Keratinocyte (primary cell): ENCODE data around the gene EIF3F. TPM values are rescaled to one million over a fixed set of nuclear protein-coding genes. Genes with fewer than 3 reads are reported as not detected.

ENCODE experiments used
- DNase-seq: peaks from one replicate; pipeline ENCODE4 v3.0.0-alpha.2; 2011; ENCODE audit warnings: low read depth, missing footprints, low spot score
- FAIRE-seq: peaks from 2 replicates; lab custom pipeline; 2011; peaks lifted over from hg19 to GRCh38; lab: Jason Lieb, UNC
- H2AFZ ChIP-seq: 2 replicates; pipeline ENCODE4 v1.6.0; 2012; ENCODE audit warnings: low read length, control low read depth, inconsistent platforms; ENCODE audit not compliant: control insufficient read depth
- H3K27ac ChIP-seq: 2 replicates; pipeline ENCODE4 v1.5.1; 2011; ENCODE audit warnings: low read length; ENCODE audit not compliant: control insufficient read depth, insufficient read depth
- H3K27me3 ChIP-seq: 3 replicates; pipeline ENCODE4 v1.6.0; 2011; ENCODE audit warnings: low read length; ENCODE audit not compliant: control insufficient read depth, insufficient read depth; ENCODE audit errors: extremely low read depth
- H3K36me3 ChIP-seq, 2 experiments: 2 replicates in 1 of 2; 3 replicates in 1 of 2; pipeline ENCODE4 v1.5.1; 2011; ENCODE audit warnings: low read length in 2 of 2, mild to moderate bottlenecking in 1 of 2; ENCODE audit not compliant: control insufficient read depth in 2 of 2, insufficient read depth in 2 of 2; ENCODE audit errors: extremely low read depth in 1 of 2
- H3K4me1 ChIP-seq: 3 replicates; pipeline ENCODE4 v1.5.1; 2011; ENCODE audit warnings: low read length; ENCODE audit not compliant: control insufficient read depth, insufficient read depth; ENCODE audit errors: extremely low read depth
- H3K4me2 ChIP-seq: 3 replicates; pipeline ENCODE4 v1.6.0; 2011; ENCODE audit warnings: low read depth, low read length; ENCODE audit not compliant: control insufficient read depth, insufficient read depth; ENCODE audit errors: extremely low read depth
- H3K4me3 ChIP-seq, 3 experiments: fragments of 200-600 bp in 1 of 3; sonication (generic) in 1 of 3; 2 replicates in 2 of 3; 3 replicates in 1 of 3; pipeline ENCODE4 v1.5.1; 2011 to 2016; ENCODE audit warnings: low read length in 3 of 3, mild to moderate bottlenecking in 3 of 3, control low read depth in 2 of 3, inconsistent platforms in 1 of 3, low read depth in 1 of 3, mixed read lengths in 1 of 3, mixed run types in 1 of 3, moderate library complexity in 1 of 3; ENCODE audit not compliant: control insufficient read depth in 2 of 3, insufficient read depth in 2 of 3; ENCODE audit errors: extremely low read depth in 1 of 3
- H3K79me2 ChIP-seq: 2 replicates; pipeline ENCODE4 v1.6.0; 2012; ENCODE audit warnings: low read length; ENCODE audit not compliant: control insufficient read depth, insufficient read depth
- H3K9ac ChIP-seq: 3 replicates; pipeline ENCODE4 v1.6.0; 2011; ENCODE audit warnings: low read length; ENCODE audit not compliant: control insufficient read depth, insufficient read depth; ENCODE audit errors: extremely low read depth
- H3K9me1 ChIP-seq: 3 replicates; pipeline ENCODE4 v1.6.0; 2011; ENCODE audit warnings: low read length; ENCODE audit not compliant: control insufficient read depth, insufficient read depth; ENCODE audit errors: extremely low read depth
- H3K9me3 ChIP-seq: 2 replicates; pipeline ENCODE4 v1.5.1; 2012; ENCODE audit warnings: low read depth, low read length; ENCODE audit not compliant: control insufficient read depth
- H4K20me1 ChIP-seq: 3 replicates; pipeline ENCODE4 v1.6.0; 2011; ENCODE audit warnings: low read length; ENCODE audit not compliant: control insufficient read depth, insufficient read depth; ENCODE audit errors: extremely low read depth
- EZH2 ChIP-seq: IDR thresholded peaks from one replicate; pipeline ENCODE4 v1.6.1; 2012; ENCODE audit warnings: inconsistent platforms, mild to moderate bottlenecking, low read length, moderate library complexity
- dilution Hi-C: fragments of 300-500 bp; cut with MboI; formaldehyde crosslinking; loops from one replicate; pipeline ENCODE4 v1.7.0; 2020; ENCODE audit warnings: low sequenced_read_pairs; ENCODE audit not compliant: extremely low pct_ligation_motif_present
- polyA plus RNA-seq, 5 experiments: library from polyadenylated mRNA; depleted of rRNA in 3 of 5; stranded (reverse) in 3 of 5; stranded (forward) in 1 of 5; unstranded in 1 of 5; fragments of >200 nt; gene quantifications; 1 replicate in 1 of 5; 2 replicates in 3 of 5; 3 replicates in 1 of 5; pipeline versions ENCODE4 v1.2.1 to v1.2.3, GENCODE V29; 2011 to 2012; ENCODE audit warnings: missing spikeins in 2 of 5, low read depth in 1 of 5, low replicate concordance in 1 of 5
- TF ChIP-seq, protein P1 (sequence below), 3 experiments: IDR thresholded peaks in 1 of 3; conservative IDR thresholded peaks in 1 of 3; optimal IDR thresholded peaks in 1 of 3; 2 replicates in 2 of 3; 3 replicates in 1 of 3; pipeline versions ENCODE3 to v1.5.1; 2011; ENCODE audit warnings: low read length in 3 of 3, mild to moderate bottlenecking in 3 of 3, moderate library complexity in 2 of 3, control low read depth in 1 of 3, inconsistent platforms in 1 of 3; ENCODE audit not compliant: insufficient read depth in 2 of 3; ENCODE audit errors: extremely low read depth in 1 of 3

EIF3F gene
- polyA plus RNA-seq, 1 donor (not counting 4 experiments of a cell fraction or from before 2014, with no cell fraction given): 158 TPM

DNA sequence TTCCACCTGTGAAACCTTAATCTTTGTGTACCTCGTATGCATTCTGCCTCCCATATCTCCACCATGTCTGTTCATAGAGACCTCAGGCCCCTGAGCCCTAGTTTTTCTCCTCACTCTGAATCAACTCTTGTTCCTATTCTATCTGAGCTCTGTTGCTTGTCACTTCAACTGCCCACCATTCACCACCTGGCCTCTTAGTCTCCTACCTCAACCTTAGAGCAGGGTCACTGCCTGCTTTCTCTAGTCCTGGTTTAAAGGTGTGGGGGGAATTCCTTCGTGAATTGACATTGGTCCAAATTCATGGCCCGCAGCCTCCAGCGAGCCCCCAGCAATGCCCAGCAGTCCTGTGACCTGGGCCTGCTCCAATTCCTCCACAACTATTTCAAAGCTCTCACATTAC is 54.4 kb downstream of the EIF3F start:
- TF ChIP-seq EZH2: no peak
- TF ChIP-seq, protein P1, sequence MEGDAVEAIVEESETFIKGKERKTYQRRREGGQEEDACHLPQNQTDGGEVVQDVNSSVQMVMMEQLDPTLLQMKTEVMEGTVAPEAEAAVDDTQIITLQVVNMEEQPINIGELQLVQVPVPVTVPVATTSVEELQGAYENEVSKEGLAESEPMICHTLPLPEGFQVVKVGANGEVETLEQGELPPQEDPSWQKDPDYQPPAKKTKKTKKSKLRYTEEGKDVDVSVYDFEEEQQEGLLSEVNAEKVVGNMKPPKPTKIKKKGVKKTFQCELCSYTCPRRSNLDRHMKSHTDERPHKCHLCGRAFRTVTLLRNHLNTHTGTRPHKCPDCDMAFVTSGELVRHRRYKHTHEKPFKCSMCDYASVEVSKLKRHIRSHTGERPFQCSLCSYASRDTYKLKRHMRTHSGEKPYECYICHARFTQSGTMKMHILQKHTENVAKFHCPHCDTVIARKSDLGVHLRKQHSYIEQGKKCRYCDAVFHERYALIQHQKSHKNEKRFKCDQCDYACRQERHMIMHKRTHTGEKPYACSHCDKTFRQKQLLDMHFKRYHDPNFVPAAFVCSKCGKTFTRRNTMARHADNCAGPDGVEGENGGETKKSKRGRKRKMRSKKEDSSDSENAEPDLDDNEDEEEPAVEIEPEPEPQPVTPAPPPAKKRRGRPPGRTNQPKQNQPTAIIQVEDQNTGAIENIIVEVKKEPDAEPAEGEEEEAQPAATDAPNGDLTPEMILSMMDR (optimal IDR thresholded peaks at IDR 0.05 in 1 of 3, IDR thresholded peaks at IDR 0.05 in 1 of 3, conservative IDR thresholded peaks at IDR 0.05 in 1 of 3; ENCODE audit: extremely low read depth in 1 of 3, insufficient read depth in 2 of 3, low read length in 3 of 3): no peak

DNA sequence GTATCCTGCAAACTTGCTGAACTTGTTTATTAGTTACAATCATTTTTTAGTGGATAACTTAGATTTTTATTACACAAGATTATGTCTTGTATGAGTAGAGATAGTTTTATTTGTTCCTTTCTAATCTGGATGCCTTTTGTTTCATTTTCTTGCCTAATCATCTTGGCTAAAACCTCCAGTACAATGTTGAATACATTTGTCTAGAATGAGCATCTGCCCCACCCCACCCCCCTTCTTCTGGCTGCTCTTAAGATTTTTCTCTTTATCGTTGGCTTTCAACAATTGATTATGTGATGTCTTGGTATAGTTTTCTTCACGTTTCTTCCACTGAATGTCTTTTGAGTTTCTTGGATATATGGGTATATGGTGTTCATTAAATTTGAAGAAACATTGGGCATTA is 56.6 kb downstream of the EIF3F start:
- no peak for FAIRE-seq
- no peaks in the 10 kb centered on the region for H3K9me3 ChIP-seq
- no peaks in the 10 kb centered on the region for H3K4me1 ChIP-seq
- H3K36me3 ChIP-seq: no peaks in the 10 kb centered on the region
- TF ChIP-seq, protein P1 (optimal IDR thresholded peaks at IDR 0.05 in 1 of 3, IDR thresholded peaks at IDR 0.05 in 1 of 3, conservative IDR thresholded peaks at IDR 0.05 in 1 of 3; ENCODE audit: extremely low read depth in 1 of 3, insufficient read depth in 2 of 3, low read length in 3 of 3): no peak
- TF ChIP-seq EZH2: no peak
- H2AFZ ChIP-seq: no peak overlapping the region
- no peak overlapping the region for H3K27ac ChIP-seq
- peaks cover 3% of the 10 kb centered on the region for H3K27me3 ChIP-seq
- no peaks in the 10 kb centered on the region for H3K9me1 ChIP-seq
- H3K4me2 ChIP-seq: no peak overlapping the region
- H3K79me2 ChIP-seq: no peaks in the 10 kb centered on the region
- no peak overlapping the region for H3K9ac ChIP-seq
- no peaks in the 10 kb centered on the region for H4K20me1 ChIP-seq
- no peak overlapping the region for H3K4me3 ChIP-seq
- dilution Hi-C loops: no loop called here
- no peak for DNase-seq

More for the DNA sequence above, 54.4 kb downstream of the EIF3F start:
- no peaks in the 10 kb centered on the region for H3K9me1 ChIP-seq
- no peak overlapping the region for H3K4me2 ChIP-seq
- no peak overlapping the region for H3K4me3 ChIP-seq
- no peaks in the 10 kb centered on the region for H3K4me1 ChIP-seq
- H2AFZ ChIP-seq: no peak overlapping the region
- H3K36me3 ChIP-seq: no peaks in the 10 kb centered on the region
- H3K27ac ChIP-seq: no peak overlapping the region
- no peak for FAIRE-seq
- no peaks in the 10 kb centered on the region for H3K79me2 ChIP-seq
- no peaks in the 10 kb centered on the region for H3K9me3 ChIP-seq
- peaks cover 6% of the 10 kb centered on the region for H3K27me3 ChIP-seq
- H3K9ac ChIP-seq: no peak overlapping the region
- H4K20me1 ChIP-seq: no peaks in the 10 kb centered on the region
- dilution Hi-C loops: no loop called here
- DNase-seq: no peak
